Stimulated activated CD8-positive, alpha-beta memory T cell treated with anti-CD3 and anti-CD28 coated beads, Interleukin-2, amount 100 ng/mL, for 1 hour (primary cell): Measurements from ENCODE around the gene NOD1.
"Not testable (repeated sequence)": the region's sequence is repeated elsewhere in the genome, so short reads cannot be mapped to it uniquely, and the experiment has no call there.

Experiments used
- DNase-seq, 2 donors: peaks; one replicate each; pipeline ENCODE4 v3.0.0-alpha.2; 2020; ENCODE audit warnings: low read depth in 2 of 2

NOD1 gene

GRCh38 chr7:30503274-30504212 is 25.0 kb upstream of the NOD1 start:
- DNase-seq = no peak

DNA sequence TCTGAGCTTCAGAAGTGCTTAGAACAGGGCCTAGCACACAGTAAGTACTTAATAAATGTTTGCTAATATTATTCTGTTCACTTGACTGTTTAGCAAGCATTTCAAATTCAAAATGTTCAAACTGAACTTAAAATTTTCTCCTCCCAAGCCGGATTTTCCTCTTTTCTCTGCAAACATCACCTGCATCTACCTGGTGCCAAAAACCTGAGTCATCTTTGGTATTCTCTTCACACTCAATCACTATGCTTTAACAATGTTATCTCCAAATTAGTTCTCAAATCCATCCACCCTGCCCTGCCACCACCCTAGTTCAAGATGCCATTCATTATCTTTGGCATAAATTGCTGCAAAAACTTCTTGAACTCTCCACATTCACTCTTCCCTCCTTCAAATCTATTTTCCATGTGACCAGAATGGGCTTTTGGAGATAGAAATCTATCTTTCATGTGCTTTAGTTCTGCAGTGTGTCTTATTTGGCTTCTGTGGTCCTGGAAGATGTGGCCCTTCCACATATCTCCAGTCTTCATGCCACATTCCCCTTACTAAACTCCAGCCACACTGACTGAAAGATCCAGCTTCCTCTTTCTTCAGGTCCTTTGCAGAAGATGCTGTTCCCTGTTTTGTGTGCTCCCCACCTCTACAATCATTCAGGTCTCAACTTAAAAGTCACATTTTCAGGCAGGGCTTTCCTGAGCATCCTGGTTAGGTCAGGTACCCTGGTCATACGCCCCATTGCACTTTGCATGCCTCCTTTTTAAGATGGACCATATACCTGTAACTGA is 24.1 kb upstream of the NOD1 start:
- DNase-seq = no peak

GRCh38 chr7:30501264-30501663 is 22.7 kb upstream of the NOD1 start:
- DNase-seq = no peak

DNA sequence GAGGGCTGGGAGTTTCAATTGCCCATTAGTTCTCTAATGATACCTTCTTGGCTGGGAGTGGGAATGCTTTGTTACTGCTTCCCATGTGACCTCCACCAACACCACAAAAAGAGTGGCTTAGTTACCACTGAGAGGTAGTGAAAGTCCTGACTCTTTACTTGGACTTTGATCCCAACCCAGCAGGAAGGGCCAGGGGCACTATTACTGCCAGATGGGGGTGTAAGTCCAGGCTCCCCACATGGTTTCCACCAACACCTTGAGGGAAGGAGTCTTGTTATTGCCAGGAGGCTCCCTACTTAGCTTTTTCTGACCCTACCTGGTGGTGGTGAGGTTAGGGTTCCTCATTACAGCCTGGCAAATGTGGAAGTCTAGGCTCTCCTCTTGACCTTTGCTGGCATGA is 14.6 kb upstream of the NOD1 start:
- DNase-seq = no peak

GRCh38 chr7:30491417-30491816 is 12.8 kb upstream of the NOD1 start:
- DNase-seq = no peak

DNA sequence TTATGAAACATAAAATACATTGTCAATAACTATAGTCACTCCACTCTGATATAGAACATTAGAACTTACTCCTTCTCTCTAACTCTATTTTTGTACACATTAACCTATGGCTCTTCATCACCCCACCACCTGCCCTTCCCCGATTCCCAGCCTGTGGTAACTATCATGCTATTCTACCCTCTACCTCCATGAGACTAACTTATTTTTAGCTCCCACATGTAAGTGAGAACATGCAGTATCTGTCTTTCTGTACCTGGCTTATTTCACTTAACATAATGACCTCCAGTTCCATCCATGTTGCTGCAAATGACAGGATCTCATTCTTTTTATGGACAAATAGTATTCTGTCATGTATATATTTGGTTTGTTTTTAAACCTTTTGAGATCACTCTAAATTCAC is 8.8 kb upstream of the NOD1 start:
- no peak for DNase-seq

- DNase-seq = no peak
Observed at GRCh38 chr7:30485667-30486066, 7.1 kb upstream of the NOD1 start.

DNA sequence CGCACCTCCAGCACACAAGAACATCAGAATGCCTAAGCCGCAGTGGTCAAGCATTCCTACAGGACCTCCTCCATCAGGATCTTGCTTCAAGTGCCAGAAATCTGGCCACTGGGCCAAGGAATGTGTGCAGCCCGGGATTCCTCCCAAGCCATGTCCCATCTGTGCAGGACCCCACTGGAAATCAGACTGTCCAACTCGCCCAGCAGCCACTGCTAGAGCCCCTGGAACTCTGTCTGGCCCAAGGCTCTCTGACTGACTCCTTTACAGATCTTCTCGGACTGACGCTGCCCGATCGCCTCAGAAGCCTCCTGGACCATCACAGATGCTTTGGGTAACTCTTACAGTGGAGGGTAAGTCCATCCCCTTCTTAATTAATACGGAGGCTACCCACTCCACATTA is 2.8 kb upstream of the NOD1 start:
- DNase-seq = not testable (repeated sequence)

DNA sequence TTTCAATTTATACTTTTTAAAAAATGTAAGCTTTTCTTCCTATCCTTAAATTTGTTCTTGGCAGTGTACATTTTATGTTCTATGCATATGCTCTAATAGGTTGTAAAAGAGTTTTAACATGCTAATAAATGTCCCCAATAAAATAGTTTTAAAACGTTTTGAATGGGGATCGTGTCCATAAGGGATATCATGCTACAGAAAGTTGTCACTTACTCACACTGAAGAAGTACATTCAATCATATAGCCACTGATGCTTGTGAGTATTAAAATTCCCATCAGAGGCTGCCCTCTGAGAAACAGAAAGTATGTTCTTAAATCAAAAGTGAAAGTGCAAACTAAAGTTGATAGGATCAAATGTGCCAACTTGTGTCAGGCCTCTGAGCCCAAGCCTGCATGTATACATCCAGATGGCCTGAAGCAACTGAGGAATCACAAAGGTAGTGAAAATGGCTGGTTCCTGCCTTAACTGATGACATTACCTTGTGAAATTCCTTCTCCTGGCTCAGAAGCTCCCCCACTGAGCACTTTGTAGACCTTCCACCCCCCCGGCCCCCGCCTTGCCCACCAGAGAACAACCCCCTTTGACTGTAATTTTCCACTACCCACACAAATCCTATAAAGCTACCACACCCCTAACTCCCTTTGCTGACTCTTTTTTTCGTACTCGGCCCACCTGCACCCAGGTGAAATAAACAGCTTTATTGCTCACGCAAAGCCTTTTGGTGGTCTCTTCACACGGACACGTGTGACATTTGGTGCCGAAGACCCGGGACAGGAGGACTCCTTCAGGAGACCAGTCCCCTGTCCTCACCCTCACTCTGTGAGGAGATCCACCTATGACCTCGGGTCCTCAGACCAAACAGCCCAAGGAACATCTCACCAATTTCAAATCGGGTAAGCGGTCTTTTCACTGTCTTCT is 877 bp upstream of the NOD1 start:
- DNase-seq = no peak

GRCh38 chr7:30476459-30477145 is 2.0 kb downstream of the NOD1 start:
- DNase-seq = no peak

- DNase-seq = no peak
Observed at GRCh38 chr7:30475580-30475979, 3.0 kb downstream of the NOD1 start.

DNA sequence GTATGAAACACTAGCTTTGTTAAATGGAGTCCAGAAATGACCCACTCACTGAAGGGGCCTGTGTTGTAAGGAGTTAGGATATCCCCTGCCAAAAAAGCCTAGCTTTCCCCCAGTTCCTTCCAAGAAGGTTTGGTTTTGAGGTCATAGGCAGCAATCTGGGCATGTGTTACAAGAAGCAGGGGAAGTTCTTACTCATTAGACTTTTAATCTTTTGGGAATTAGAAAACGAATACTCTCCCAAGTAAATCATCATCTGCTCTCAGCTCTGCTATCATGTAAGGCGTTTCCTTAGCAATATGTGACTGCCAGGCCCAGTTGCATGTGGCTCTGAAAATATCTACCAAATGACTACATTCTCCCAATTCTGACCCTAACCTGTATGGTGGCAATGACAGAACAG is 3.7 kb downstream of the NOD1 start:
- DNase-seq = no peak

DNA sequence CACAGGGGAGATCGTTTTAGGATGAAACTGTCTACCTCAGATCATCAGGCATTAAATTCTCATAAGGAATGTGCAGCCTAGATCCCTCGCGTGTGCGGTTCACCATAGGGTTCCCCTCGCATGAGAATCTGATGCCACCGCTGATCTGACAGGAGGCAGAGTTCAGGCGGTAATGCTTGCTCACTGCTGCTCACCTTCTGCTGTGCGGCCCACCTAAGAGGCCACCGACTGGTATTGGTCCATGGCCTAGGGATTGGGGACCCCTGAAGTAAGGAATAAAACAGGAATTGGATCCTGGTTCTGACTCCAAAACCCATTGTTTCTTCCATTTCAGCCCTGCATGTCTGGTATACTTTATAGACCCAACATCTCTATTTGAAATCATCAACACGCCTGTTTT is 4.1 kb downstream of the NOD1 start:
- DNase-seq = no peak

- no peak for DNase-seq
Observed at GRCh38 chr7:30473903-30474302, 4.7 kb downstream of the NOD1 start.

- no peak for DNase-seq
Observed at GRCh38 chr7:30472784-30473775, 5.5 kb downstream of the NOD1 start.

- DNase-seq = no peak
Observed at GRCh38 chr7:30472081-30472783, 6.4 kb downstream of the NOD1 start.

GRCh38 chr7:30471205-30471604 is 7.4 kb downstream of the NOD1 start:
- DNase-seq = no peak

DNA sequence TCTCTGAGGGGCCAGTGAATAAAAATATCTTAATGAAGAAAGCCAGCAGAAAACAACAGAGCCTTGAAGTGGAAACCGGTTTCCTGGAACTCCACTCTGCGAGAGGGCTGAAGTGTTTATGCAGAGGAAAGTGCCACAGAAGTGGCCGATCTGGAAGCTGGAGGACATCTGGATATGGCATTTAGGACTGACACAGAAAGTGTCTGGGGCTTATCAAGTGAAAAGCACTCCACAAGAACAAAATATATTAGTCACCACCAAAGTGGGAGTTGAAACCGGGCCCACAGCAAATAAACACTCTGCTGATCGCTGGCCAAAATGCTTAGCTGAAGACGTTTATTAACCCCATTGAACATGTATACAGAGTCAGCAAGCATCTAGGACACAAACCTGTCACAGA is 7.8 kb downstream of the NOD1 start:
- DNase-seq = no peak

DNA sequence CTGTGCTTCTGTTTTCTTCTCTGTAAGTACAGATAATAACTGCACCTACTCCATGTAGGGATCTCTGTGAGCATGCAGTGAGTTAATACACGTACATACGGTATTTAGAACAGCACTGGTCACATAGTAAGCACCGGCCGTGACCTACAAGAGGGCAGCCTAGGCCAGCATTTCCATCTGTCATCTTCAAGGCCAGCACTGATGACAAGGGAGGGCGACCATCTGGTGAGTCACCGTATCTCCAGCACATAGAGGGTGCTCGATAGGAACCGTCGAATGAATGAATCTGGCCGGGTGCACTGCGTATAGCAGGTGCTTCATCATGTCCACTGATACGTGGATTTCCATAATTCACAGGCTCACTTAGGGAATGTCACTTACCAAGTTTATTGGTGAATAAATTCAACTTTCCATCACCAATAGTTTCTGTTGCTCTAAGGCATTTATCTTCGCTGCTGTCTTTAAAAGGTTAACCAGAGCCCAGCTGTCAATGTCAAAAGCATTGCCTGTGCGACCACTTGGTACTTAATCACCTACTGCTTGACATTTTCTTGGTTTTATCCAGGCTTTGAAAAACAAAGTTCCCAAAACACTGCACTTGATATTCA is 8.3 kb downstream of the NOD1 start:
- DNase-seq = no peak
